A673 (cell line): ENCODE results near the gene SMARCA2. TPM values are rescaled to one million over a fixed set of nuclear protein-coding genes. Genes with fewer than 3 reads are reported as not detected.

Source experiments
- BruUV-seq: library from RNA; stranded (reverse); fragments of 400-500 nt; replicated peaks from 2 replicates; lab custom pipeline; 2021; lab: Mats Ljungman, UMichigan
- CTCF ChIA-PET: fragments of 300-600 bp; sonication (Branson Sonifier 250); formaldehyde crosslinking; loops from one replicate; lab custom pipeline; 2022; ENCODE audit warnings: antibody characterized with exemption; lab: Charles Lee
- POLR2A ChIA-PET: fragments of 300-600 bp; sonication (Branson Sonifier 250); formaldehyde crosslinking; loops from one replicate; lab custom pipeline; 2022; ENCODE audit warnings: antibody characterized with exemption; ENCODE audit not compliant: low non-redundant PET; lab: Charles Lee
- DNase-seq: peaks from one replicate; pipeline ENCODE4 v3.0.0-alpha.2; 2015; ENCODE audit warnings: low spot score
- H3K27ac ChIP-seq: fragments of 200-600 bp; sonication (generic); 2 replicates; pipeline ENCODE4 v1.5.1; 2016; ENCODE audit warnings: mixed run types, low read depth, mild to moderate bottlenecking, mixed read lengths, antibody characterized with exemption, low read length; ENCODE audit not compliant: poor library complexity, severe bottlenecking
- H3K27me3 ChIP-seq: fragments of 200-600 bp; sonication (generic); replicated peaks from 2 replicates; pipeline ENCODE4 v1.6.1; 2017; ENCODE audit warnings: mixed run types, low read depth, mild to moderate bottlenecking, mixed read lengths, antibody characterized with exemption, low read length; ENCODE audit not compliant: insufficient read depth, poor library complexity
- H3K36me3 ChIP-seq: fragments of 200-600 bp; sonication (generic); 2 replicates; pipeline ENCODE4 v1.6.1; 2016; ENCODE audit warnings: mixed run types, mild to moderate bottlenecking, mixed read lengths, antibody characterized with exemption, low read length; ENCODE audit not compliant: insufficient read depth, poor library complexity, severe bottlenecking
- H3K4me1 ChIP-seq: fragments of 200-600 bp; sonication (generic); 2 replicates; pipeline ENCODE4 v1.6.1; 2017; ENCODE audit warnings: mixed run types, mild to moderate bottlenecking, mixed read lengths, antibody characterized with exemption, low read length; ENCODE audit not compliant: insufficient read depth, poor library complexity, severe bottlenecking
- H3K4me3 ChIP-seq: fragments of 200-600 bp; sonication (generic); 2 replicates; pipeline ENCODE4 v1.5.1; 2016; ENCODE audit warnings: low read depth, mixed run types, mild to moderate bottlenecking, mixed read lengths, low read length; ENCODE audit not compliant: poor library complexity, severe bottlenecking
- H3K9me3 ChIP-seq: fragments of 200-600 bp; sonication (generic); 2 replicates; pipeline ENCODE4 v1.6.1; 2016; ENCODE audit warnings: mixed run types, low read depth, mild to moderate bottlenecking, mixed read lengths, antibody characterized with exemption, low read length; ENCODE audit not compliant: poor library complexity, severe bottlenecking
- EZH2 ChIP-seq: fragments of 200-600 bp; sonication (generic); IDR thresholded peaks from 2 replicates; pipeline ENCODE4 v1.6.1; 2017; ENCODE audit warnings: borderline replicate concordance, low read depth, mild to moderate bottlenecking, mixed read lengths, antibody characterized with exemption, low read length; ENCODE audit not compliant: poor library complexity, severe bottlenecking
- intact Hi-C: fragments of 100-400 bp; cut with micrococcal nuclease; formaldehyde crosslinking; loops from one replicate; pipeline ENCODE4 v1.10.0; 2022; ENCODE audit not compliant: unreplicated experiment
- total RNA-seq: library from RNA; stranded (reverse); gene quantifications from 2 replicates; pipeline ENCODE4 v1.2.3, GENCODE V29; 2021
- TF ChIP-seq, protein P1 (sequence below): fragments of 300-800, 200-600 bp; sonication (generic); conservative IDR thresholded peaks from 2 replicates; pipeline ENCODE4 v1.5.1; 2017; ENCODE audit warnings: low read depth, mild to moderate bottlenecking, antibody characterized with exemption, low read length, moderate library complexity, mixed read lengths

The SMARCA2 gene
- total RNA-seq, 1 experiment from 2014 or later, result 69.0 TPM

DNA sequence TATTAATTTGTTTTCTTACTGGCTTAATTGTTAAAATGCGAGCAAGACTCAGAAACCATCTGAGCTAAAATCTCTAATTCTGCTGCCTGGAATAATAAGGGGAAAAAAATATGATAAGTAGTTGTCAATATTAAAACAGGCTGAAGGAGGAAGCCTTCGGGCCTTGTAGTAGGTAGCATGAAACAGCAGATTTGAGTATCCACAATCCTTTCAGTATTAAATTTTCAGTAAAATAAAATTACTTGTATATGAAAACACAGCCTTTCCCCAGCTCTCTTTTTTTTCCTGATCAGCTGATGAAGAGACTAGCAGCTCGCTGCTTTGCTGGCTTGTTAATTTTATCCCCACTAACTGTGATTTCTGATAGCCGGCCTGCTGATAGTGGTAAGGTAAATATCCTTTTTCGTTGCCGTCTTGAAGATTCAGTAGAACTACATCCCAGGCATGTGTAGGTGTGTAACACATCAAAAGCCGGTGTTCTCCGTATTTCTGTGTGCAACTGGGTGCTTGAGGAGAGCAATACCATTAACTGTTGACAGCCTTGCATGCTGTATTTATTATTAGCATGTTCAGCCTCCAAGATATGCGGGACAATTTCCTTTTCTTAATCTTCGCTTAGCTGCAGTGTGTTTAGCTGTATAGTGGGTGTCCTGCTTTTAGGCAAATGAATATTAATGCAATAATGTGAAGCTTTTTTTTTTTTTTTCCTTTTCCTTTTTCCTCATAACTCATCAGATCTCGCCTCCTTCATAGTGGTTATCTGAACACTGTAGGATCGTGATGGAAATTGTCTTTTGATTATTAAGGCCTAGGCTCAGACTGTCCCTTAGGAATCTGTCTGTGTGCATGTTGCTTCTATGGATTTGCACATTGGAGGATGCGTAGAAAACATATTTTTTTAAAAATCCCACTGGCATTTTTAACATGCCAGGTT is 144.6 kb downstream of the SMARCA2 start:
- CTCF ChIA-PET, result no interaction called here
- BruUV-seq, result TSS peak; percentile 92
- peak overlapping the region; percentile 81 for H3K27ac ChIP-seq
- peak; percentile 59 for DNase-seq
- TF ChIP-seq, protein P1, sequence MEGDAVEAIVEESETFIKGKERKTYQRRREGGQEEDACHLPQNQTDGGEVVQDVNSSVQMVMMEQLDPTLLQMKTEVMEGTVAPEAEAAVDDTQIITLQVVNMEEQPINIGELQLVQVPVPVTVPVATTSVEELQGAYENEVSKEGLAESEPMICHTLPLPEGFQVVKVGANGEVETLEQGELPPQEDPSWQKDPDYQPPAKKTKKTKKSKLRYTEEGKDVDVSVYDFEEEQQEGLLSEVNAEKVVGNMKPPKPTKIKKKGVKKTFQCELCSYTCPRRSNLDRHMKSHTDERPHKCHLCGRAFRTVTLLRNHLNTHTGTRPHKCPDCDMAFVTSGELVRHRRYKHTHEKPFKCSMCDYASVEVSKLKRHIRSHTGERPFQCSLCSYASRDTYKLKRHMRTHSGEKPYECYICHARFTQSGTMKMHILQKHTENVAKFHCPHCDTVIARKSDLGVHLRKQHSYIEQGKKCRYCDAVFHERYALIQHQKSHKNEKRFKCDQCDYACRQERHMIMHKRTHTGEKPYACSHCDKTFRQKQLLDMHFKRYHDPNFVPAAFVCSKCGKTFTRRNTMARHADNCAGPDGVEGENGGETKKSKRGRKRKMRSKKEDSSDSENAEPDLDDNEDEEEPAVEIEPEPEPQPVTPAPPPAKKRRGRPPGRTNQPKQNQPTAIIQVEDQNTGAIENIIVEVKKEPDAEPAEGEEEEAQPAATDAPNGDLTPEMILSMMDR, result no peak
- TF ChIP-seq EZH2, result no peak
- H3K4me1 ChIP-seq, result peaks cover 35% of the 10 kb centered on the region
- H3K36me3 ChIP-seq, result no peaks in the 10 kb centered on the region
- H3K4me3 ChIP-seq, result peak overlapping the region; percentile 42
- intact Hi-C loops, result loop anchor here (1.0 kb wide), 1 partner anchor 141 kb away; no protein-coding TSS in a partner anchor
- no peaks in the 10 kb centered on the region for H3K27me3 ChIP-seq
- POLR2A ChIA-PET, result interaction anchor here (0.6 kb wide), 1 partner anchor 270 kb away, joined by 6 read pairs; no protein-coding TSS in a partner anchor
- H3K9me3 ChIP-seq, result no peaks in the 10 kb centered on the region

DNA sequence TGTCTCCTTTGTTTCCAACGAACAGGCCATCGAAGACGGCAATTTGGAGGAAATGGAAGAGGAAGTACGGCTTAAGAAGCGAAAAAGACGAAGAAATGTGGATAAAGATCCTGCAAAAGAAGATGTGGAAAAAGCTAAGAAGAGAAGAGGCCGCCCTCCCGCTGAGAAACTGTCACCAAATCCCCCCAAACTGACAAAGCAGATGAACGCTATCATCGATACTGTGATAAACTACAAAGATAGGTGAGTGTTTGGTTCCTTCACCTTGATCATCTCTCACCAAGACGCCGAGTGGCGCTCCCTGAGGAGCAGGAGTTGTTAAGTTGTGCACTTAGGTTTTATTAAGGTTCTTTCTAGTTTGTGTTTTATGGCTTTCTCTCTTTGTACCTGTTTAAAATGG is 146.5 kb downstream of the SMARCA2 start:
- BruUV-seq, result no TSS peak
- Histone ChIP-seq H3K9me3 (no peaks in the 10 kb centered on the region), H3K4me1 (peaks cover 33% of the 10 kb centered on the region), H3K4me3 (no peak overlapping the region), H3K27ac (no peak overlapping the region), H3K36me3 (no peaks in the 10 kb centered on the region), H3K27me3 (no peaks in the 10 kb centered on the region)
- DNase-seq, result no peak
- ChIA-PET POLR2A (no interaction called here), CTCF (no interaction called here)
- TF ChIP-seq, protein P1, result no peak
- no peak for TF ChIP-seq EZH2
- intact Hi-C loops, result no loop called here

DNA sequence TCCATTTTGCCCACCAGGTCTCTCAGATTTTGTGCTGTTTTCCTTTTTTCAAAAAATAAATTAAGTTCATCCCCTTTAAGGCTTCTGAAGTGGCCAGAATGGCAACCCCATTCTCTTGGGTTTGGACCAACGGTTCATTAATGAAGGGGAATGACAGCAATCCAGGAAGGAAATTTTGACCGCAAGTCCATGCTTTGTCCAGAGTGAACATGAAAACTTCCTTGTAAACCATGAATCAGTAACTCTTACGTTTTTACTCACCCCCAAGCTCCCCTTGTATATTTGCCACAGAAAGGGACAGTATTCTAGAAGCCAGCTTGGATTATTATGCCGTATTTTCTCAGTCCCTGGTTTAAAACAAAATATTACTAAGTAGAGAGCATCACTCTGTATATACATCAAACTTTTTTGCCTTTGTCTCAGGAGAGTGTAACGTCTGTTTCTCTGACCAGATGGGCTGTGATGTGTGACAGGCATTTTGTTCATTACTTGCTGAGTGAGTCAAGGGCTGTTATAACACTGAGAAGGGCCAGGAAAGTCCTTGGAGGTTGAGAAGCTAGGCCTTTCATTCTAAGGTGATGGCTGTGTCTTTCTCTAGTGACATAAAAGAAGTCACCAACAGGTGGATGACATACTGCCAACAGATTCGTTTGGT is 148.2 kb downstream of the SMARCA2 start:
- H3K4me1 ChIP-seq, result peaks cover 19% of the 10 kb centered on the region
- H3K4me3 ChIP-seq, result no peak overlapping the region
- H3K27ac ChIP-seq, result no peak overlapping the region
- CTCF ChIA-PET, result no interaction called here
- no peaks in the 10 kb centered on the region for H3K27me3 ChIP-seq
- TF ChIP-seq, protein P1, result no peak
- no peak for TF ChIP-seq EZH2
- H3K36me3 ChIP-seq, result no peaks in the 10 kb centered on the region
- BruUV-seq, result no TSS peak
- no peak for DNase-seq
- intact Hi-C loops, result no loop called here
- POLR2A ChIA-PET, result no interaction called here
- H3K9me3 ChIP-seq, result no peaks in the 10 kb centered on the region
